Measurements from ENCODE around the gene HOXA2.

HOXA2 gene

GRCh38 chr7:27132978-27133377 lies 30.5 kb upstream of the HOXA2 start (continued):
- no peak for TF ChIP-seq INSM2 (tag by site-specific recombination; IDR thresholded peaks at IDR 0.05)
- TF ChIP-seq KLF10 (tag by site-specific recombination; IDR thresholded peaks at IDR 0.05) = 0 out of 2 replicates have a peak, but pooled peaks have one; percentile 31
- no peak for TF ChIP-seq ZNF792 (tag by site-specific recombination; IDR thresholded peaks at IDR 0.05)
- TF ChIP-seq ZSCAN4 (tag by site-specific recombination; IDR thresholded peaks at IDR 0.05) = no peak
- no peak for TF ChIP-seq ZNF426 (tag by site-specific recombination; IDR thresholded peaks at IDR 0.05)
- TF ChIP-seq ZSCAN16 (tag by site-specific recombination; IDR thresholded peaks at IDR 0.05) = no peak
- no peak for TF ChIP-seq ZBTB11 (tag by site-specific recombination; conservative IDR thresholded peaks at IDR 0.05; ENCODE audit: low read depth)
- TF ChIP-seq ELK4 (IDR thresholded peaks at IDR 0.05; ENCODE audit: borderline replicate concordance, low read depth, low read length) = no peak
- no peak for TF ChIP-seq ZNF777 (tag by site-specific recombination; IDR thresholded peaks at IDR 0.05; ENCODE audit: borderline replicate concordance)
- TF ChIP-seq ZNF221 (tag by site-specific recombination; IDR thresholded peaks at IDR 0.05; ENCODE audit: borderline replicate concordance) = no peak
- no peak for TF ChIP-seq ZNF362 (tag by site-specific recombination; IDR thresholded peaks at IDR 0.05)
- TF ChIP-seq KLF7 (tag by site-specific recombination; IDR thresholded peaks at IDR 0.05; ENCODE audit: borderline replicate concordance) = no peak
- no peak for TF ChIP-seq ZNF350 (tag by site-specific recombination; IDR thresholded peaks at IDR 0.05)
- no peak for TF ChIP-seq HIC1 (tag by site-specific recombination; IDR thresholded peaks at IDR 0.05)
- peak; percentile 28; the same call in 1 of the 2 replicates for TF ChIP-seq ZNF2 (tag by site-specific recombination; IDR thresholded peaks at IDR 0.05)
- no peak for TF ChIP-seq ZNF114 (tag by site-specific recombination; IDR thresholded peaks at IDR 0.05)
- no peak for TF ChIP-seq PRDM1 (tag by site-specific recombination; IDR thresholded peaks at IDR 0.05)
- no peak for TF ChIP-seq ZNF398 (tag by site-specific recombination; IDR thresholded peaks at IDR 0.05)
- TF ChIP-seq ZNF112 (tag by site-specific recombination; IDR thresholded peaks at IDR 0.05) = no peak
- no peak for TF ChIP-seq ZNF585B (tag by site-specific recombination; IDR thresholded peaks at IDR 0.05)
- TF ChIP-seq ZNF423 (tag by site-specific recombination; IDR thresholded peaks at IDR 0.05) = no peak
- TF ChIP-seq CTCF (tag by site-specific recombination; IDR thresholded peaks at IDR 0.05) = no peak
- no peak for TF ChIP-seq ZNF776 (tag by site-specific recombination; IDR thresholded peaks at IDR 0.05; ENCODE audit: borderline replicate concordance)
- no peak for TF ChIP-seq HOXC10 (CRISPR knock-in tag; IDR thresholded peaks at IDR 0.05)

Data from HEK293 (cell line).